ENCODE data around the gene SOWAHA.
"Not testable (repeated sequence)": the region's sequence is repeated elsewhere in the genome, so short reads cannot be mapped to it uniquely, and the experiment has no call there.

The SOWAHA gene

DNA sequence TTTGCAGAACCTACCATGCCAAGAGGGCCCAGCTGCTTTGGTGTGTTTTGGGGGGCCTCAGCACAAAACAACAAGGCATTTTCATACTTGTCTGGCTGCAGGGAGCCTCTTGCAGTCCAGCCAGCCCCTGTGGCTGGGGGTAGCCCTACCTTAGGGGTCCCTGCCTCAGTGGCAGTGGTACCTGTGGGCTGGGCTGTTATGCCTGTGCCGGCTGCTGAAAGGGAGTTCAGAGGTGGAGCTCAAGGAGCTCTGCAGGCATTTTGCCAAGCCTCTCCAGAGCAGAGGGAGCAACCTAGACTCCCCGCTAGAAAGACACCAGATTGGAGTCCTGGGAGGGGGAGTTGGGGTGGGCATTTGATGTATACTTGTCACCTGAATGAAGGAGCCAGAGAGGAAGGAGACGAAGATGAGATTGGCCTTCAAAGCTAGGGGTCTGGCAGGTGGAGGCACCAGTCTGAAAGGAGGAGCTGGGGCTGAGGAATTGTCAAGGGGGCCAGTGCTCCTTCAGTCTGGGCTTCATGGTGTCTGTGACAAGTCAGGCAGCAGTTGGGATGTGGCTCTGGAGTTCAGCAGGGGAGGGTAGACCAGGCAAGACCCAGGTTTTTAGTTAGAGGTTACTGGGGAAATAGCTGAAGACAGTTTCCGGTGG lies 15.9 kb downstream of the SOWAHA start:
- no peak for DNase-seq

- DNase-seq = peak; percentile 21
These were observed 16.8 kb downstream of the SOWAHA start for GRCh38 chr5:132829742-132830435.

DNA sequence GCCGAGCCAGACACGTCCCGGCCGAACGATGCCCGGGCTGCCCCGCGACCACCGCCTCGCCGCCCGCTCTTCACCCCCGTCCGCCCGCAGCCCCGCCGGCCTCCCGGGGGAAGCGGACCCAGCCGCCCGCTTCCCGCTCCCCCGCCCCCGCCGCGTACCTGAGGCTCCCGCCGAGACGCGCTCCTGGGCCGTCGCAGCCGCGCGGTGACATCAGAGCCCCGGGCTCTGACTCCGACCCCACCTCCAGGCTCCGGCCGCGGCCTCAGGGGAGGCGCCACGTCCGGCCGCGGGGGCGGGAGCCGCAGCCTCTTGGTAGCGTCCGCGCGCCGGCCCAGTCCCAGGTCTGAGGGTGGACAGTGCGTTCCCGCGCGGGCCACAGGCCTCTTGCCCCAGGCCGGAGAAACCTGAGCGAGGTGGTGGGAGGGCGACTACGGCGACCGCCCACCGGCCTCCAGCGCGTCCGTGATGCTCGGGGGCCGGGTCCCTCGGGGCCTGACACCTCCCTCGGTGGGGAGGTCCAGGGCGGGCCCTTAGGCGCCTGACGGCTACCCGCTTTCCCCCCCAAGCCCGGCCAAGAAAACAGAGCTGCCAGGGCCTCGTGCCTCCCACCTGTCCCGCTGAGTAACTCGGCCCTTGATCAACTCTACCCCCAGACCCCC lies 17.5 kb downstream of the SOWAHA start, which contains the start of gene SHROOM1:
Gene SHROOM1, minus strand, starts transcription at position 212 of the 659 bp plus-strand sequence. CDS start 4,507 bp downstream, outside the sequence.
- no peak for DNase-seq

DNA sequence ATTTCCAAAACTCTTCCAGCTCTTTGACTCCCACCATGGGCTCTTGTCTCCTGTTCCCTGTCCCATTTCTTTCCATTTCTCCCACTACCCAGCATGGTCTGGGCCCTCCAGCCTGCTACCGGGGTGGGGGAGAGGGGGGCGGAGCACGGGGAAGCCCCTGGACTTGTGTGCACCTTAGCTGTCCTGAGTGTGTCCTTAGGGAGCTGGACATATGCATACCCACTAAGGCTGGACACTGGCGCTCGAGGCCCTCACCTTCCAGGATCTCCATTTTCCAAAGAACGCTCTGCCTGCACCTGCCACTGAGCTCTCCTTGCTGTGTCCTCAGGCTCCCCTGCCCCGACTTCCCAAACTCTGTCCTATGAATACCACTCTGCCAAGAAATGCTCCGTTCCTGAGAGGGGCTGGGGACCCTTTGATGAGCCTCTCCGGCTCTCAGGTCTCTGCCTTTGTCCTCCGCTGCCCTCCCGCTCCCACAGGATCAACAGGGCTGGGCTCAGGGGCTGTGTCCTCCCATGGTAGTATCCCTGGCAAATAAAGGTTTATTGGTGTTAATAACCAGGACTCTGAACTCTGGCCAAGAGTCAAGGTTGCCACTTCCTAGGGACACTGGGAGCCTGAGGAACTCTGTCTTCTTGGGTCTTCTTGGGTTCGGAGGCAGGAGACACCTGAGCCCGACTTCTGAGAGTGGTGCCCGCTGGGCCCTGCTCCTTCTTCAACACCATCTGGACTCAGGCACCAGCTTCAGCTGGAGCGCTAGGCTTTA lies 18.2 kb downstream of the SOWAHA start:
- no peak for DNase-seq

- no peak for DNase-seq
These were observed 19.5 kb downstream of the SOWAHA start for GRCh38 chr5:132832612-132833011.

DNA sequence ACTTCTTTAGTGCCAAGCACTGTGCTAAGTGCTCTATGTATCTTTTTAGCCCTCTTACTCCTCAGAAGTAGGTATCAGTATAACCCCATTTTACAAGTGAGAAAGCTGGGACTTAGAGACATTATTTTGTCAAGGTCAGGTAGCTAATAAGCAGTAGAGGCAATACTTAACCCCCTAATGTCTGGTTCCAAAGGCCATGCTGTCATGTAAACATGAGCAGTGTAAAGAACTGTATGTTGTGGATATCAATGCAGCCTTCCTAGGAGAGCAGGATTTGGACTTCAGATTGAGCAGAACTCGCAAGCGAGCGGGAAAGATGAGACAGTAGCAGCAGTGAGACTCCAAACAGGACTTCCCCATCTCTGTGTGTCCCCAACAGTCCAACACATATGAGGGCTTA lies 21.0 kb downstream of the SOWAHA start:
- DNase-seq = no peak

DNA sequence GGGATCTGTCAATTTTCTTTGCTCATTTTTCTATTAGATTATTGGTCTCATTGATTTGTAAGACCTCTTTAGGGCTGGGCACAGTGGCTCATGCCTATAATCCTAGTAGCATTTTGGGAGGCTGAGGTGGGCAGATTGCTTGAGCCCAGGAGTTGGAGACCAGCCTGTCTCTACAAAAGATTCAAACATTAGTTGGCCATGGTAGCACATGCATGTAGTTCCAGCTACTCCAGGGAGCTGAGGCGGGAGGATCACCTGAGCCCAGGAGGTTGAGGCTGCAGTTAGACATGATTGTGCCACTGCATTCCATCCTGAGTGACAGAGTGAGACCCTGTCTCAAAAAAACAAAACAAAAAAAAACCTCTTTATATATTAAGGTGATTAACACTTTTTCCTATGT lies 23.8 kb downstream of the SOWAHA start:
- no peak for DNase-seq

- DNase-seq = no peak
These were observed 24.8 kb downstream of the SOWAHA start for GRCh38 chr5:132837868-132838267.

- no peak for DNase-seq
These were observed 25.6 kb downstream of the SOWAHA start for GRCh38 chr5:132838516-132839282.

DNA sequence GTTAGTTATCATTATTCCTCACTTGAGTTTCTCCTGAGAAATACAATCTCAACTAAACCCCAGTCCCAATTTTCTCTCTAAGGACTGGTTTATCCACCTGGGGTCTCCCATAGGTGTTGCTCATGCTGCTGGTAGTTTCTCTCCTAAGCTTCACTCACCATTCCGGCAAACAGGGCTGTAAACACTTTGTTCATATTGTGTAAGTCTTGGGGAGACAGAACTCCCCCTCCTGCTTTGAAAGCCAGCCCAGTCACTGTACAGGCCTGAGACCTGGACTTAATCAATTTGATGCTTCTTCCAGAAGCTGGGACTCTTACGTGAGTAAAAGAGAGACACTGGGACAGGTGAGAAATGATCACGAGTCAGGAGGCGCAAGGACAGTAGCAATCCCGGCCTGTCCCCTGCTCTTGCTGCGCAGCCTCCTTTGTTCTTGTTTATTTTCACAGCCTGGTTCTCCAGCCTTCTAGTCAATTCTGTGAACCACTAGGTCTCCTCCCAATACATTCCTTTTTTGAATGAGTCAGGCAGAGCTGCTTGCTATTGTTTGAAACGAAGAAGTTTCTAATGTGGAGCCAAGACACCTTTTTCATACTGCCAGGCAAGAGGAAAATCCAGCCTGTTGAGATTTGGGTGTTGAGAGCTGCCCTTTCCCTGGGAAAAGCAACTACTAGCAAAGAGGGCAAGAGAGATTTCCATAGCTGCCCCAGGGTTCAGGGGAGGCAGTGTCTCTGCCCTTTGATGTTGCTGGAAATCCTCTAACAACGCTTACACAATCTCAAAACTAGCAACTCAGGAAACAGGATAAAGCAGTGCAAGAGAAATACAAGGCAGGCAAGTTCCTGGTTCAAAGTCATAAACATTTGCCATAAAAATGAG lies 26.6 kb downstream of the SOWAHA start:
- no peak for DNase-seq

- no peak for DNase-seq
These were observed 27.2 kb downstream of the SOWAHA start for GRCh38 chr5:132840313-132840712.

- no peak for DNase-seq
These were observed 27.8 kb downstream of the SOWAHA start for GRCh38 chr5:132840896-132841295.

DNA sequence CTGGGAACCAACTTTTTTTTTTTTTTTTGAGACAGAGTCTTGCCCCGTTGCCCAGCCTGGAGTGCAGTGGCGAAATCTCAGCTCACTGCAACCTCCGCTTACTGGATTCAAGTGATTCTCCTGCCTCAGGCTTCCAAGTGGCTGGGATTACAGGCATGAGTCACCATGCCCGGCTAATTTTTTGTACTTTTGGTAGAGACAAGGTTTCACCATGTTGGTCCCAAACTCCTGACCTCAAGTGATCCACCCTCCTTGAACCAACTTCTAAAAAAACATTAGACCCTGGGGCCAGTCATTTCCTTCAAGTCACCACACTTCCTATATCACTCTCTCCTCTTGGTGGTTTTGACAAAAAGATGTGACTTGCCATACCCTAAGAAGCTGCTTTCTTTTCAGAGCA lies 28.2 kb downstream of the SOWAHA start:
- no peak for DNase-seq

- DNase-seq = no peak
These were observed 35.2 kb downstream of the SOWAHA start for GRCh38 chr5:132848270-132848669.

GRCh38 chr5:132849347-132849746 lies 36.2 kb downstream of the SOWAHA start:
- no peak for DNase-seq

- no peak for DNase-seq
These were observed 37.0 kb downstream of the SOWAHA start for GRCh38 chr5:132850066-132850465.

GRCh38 chr5:132853323-132853722 lies 40.2 kb downstream of the SOWAHA start:
- no peak for DNase-seq

DNA sequence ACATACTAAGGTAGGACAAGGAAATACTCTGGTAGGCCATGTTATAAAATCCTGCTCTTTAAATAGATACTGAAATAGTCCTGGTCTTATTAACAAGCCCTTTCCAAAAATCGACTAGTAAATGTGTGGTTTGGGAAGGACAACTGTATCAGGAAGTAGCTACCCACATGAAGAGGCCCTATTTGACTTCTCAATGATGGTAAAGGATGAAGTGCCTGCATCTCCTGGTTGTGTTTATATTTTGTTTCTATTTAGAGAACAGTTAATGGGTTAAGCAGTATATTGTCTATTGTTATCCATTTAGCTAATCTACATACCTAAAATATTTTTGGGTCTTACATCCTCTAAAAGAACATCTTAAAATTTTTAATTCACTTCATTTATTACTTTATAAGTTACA lies 40.7 kb downstream of the SOWAHA start:
- no peak for DNase-seq

- no peak for DNase-seq
These were observed 41.2 kb downstream of the SOWAHA start for GRCh38 chr5:132854301-132854700.

GRCh38 chr5:132854992-132855391 lies 41.9 kb downstream of the SOWAHA start:
- not testable (repeated sequence) for DNase-seq

DNA sequence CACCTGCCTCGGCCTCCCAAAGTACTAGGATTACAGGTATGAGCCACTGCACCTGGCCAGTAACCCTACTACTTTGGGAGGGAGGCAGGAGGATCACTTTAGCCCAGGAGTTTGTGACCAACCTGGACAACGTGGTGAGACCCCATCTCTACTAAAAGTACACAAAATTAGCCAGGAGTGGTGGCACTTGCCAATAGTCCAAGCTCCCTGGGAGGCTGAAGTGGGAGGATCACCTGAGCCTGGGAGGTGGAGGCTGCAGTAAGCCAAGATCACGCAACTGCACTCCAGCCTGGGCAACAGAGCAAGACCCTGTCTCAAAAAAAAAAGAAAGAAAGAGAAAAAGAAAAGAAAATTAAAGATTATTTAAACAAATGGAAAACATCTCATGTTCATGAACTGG lies 42.9 kb downstream of the SOWAHA start:
- no peak for DNase-seq

Measured in NCI-H1694 (cell line).